Measurements from ENCODE around the gene CREB5. TPM values are rescaled to one million over a fixed set of nuclear protein-coding genes. Genes with fewer than 3 reads are reported as not detected.

The CREB5 gene
- total RNA-seq, 1 experiment from 2014 or later = 5.2 TPM

DNA sequence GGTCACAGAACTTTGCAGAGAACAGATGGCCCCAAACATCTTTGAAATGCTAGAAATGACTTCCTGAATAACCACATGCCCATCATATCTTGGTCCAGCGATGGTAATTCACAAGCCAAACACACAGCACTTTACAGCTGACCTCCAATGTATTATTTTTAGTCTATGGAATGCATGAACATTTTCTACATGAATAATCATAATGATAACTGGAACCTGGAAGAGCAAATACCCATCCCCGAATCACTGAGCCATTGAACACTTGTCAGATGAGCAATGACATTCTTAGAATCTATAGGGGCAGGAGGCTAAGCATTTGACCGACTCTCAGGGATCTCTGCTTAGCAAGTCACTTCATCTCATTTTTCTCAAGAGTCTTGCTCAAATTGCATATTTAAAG lies 167.3 kb downstream of the CREB5 start:
- no TSS peak for BruUV-seq (replicated peaks)
- H3K9me3 ChIP-seq (ENCODE audit: low read length) = no peaks in the 10 kb centered on the region
- intact Hi-C loops (cut with micrococcal nuclease) = no loop called here
- peaks cover 17% of the 10 kb centered on the region for H3K27me3 ChIP-seq (ENCODE audit: low read length)
- POLR2A ChIA-PET (ENCODE audit: unreplicated experiment) = no interaction called here
- H4K20me1 ChIP-seq (ENCODE audit: low read length) = no peaks in the 10 kb centered on the region
- no peak overlapping the region for H3K9ac ChIP-seq (ENCODE audit: low read length)
- peaks cover 3% of the 10 kb centered on the region for H3K4me1 ChIP-seq (ENCODE audit: insufficient read depth, low read length)
- DNase-seq (no peak), ATAC-seq (no peak)
- H3K27ac ChIP-seq (ENCODE audit: low read length) = no peak overlapping the region
- no peak overlapping the region for H3K4me2 ChIP-seq (ENCODE audit: low read length)
- H3K4me3 ChIP-seq (ENCODE audit: low read length) = no peak overlapping the region
- H2AFZ ChIP-seq (ENCODE audit: low read length) = no peak overlapping the region
- no peaks in the 10 kb centered on the region for H3F3A ChIP-seq (ENCODE audit: low read length, unreplicated experiment)
- no peaks in the 10 kb centered on the region for H3K36me3 ChIP-seq (ENCODE audit: low read depth, low read length)
- H3K9me2 ChIP-seq (replicated peaks; ENCODE audit: low read length) = no peaks in the 10 kb centered on the region
- no peaks in the 10 kb centered on the region for H3K79me2 ChIP-seq (ENCODE audit: low read length)
- TF ChIP-seq, protein P1, sequence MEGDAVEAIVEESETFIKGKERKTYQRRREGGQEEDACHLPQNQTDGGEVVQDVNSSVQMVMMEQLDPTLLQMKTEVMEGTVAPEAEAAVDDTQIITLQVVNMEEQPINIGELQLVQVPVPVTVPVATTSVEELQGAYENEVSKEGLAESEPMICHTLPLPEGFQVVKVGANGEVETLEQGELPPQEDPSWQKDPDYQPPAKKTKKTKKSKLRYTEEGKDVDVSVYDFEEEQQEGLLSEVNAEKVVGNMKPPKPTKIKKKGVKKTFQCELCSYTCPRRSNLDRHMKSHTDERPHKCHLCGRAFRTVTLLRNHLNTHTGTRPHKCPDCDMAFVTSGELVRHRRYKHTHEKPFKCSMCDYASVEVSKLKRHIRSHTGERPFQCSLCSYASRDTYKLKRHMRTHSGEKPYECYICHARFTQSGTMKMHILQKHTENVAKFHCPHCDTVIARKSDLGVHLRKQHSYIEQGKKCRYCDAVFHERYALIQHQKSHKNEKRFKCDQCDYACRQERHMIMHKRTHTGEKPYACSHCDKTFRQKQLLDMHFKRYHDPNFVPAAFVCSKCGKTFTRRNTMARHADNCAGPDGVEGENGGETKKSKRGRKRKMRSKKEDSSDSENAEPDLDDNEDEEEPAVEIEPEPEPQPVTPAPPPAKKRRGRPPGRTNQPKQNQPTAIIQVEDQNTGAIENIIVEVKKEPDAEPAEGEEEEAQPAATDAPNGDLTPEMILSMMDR (conservative IDR thresholded peaks at IDR 0.05; ENCODE audit: low read depth, low read length) = no peak
- no peak for TF ChIP-seq EZH2phosphoT487 (IDR thresholded peaks at IDR 0.05; ENCODE audit: borderline replicate concordance, low read length)
- no peak for TF ChIP-seq EZH2 (IDR thresholded peaks at IDR 0.05; ENCODE audit: low read length, unreplicated experiment)
- CTCF ChIA-PET = no interaction called here

DNA sequence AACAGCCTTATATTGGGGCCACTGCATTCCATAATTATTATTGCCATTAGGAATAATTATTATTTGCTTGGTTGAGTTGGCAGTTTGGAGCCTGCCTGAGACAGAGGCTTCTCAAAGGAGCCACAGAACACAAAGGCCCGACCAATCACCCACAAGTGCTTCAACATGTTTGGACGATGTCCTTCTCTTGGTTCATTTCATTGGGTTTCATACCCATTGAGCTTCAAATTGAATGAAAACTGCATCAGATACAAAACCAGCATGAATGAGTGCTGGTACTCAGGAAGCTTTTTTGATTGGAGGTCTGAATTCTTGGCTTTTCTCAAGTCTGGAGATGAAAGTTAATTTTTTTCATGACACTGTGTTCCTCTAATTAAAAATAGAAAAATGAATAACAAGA lies 168.3 kb downstream of the CREB5 start:
- Histone ChIP-seq H4K20me1 (ENCODE audit: low read length) (no peaks in the 10 kb centered on the region), H3K9me3 (ENCODE audit: low read length) (no peaks in the 10 kb centered on the region), H3K4me2 (ENCODE audit: low read length) (no peak overlapping the region), H3K9me2 (replicated peaks; ENCODE audit: low read length) (no peaks in the 10 kb centered on the region), H3K4me1 (ENCODE audit: insufficient read depth, low read length) (no peaks in the 10 kb centered on the region), H3K4me3 (ENCODE audit: low read length) (no peak overlapping the region), H3K27me3 (ENCODE audit: low read length) (peaks cover 17% of the 10 kb centered on the region), H3F3A (ENCODE audit: low read length, unreplicated experiment) (no peaks in the 10 kb centered on the region), H3K79me2 (ENCODE audit: low read length) (no peaks in the 10 kb centered on the region), H3K27ac (ENCODE audit: low read length) (no peak overlapping the region), H2AFZ (ENCODE audit: low read length) (no peak overlapping the region), H3K9ac (ENCODE audit: low read length) (no peak overlapping the region), H3K36me3 (ENCODE audit: low read depth, low read length) (no peaks in the 10 kb centered on the region)
- intact Hi-C loops (cut with micrococcal nuclease) = no loop called here
- CTCF ChIA-PET = no interaction called here
- TF ChIP-seq, protein P1 (conservative IDR thresholded peaks at IDR 0.05; ENCODE audit: low read depth, low read length) = no peak
- no peak for TF ChIP-seq EZH2phosphoT487 (IDR thresholded peaks at IDR 0.05; ENCODE audit: borderline replicate concordance, low read length)
- POLR2A ChIA-PET (ENCODE audit: unreplicated experiment) = no interaction called here
- no peak for ATAC-seq
- BruUV-seq (replicated peaks) = no TSS peak
- DNase-seq = no peak

DNA sequence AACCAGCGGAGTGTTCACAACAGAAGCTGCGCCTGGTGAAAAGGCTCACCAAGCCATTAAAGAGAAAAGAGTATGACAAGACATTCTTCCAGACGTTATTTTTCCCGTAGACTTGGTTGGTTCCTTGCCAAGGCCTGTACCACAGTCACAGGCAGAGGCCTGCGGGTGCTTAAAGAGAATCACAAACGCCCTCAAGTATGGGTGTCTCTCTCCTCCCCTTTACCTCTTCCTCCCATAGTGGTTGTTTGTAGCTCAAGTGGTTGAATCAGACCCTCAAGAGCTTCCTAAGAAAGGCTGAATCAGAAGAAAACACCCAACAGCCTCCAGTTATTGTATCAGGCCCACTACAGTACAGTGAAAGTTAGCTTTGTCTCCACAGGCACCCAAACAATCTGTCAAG lies 169.0 kb downstream of the CREB5 start:
- peaks cover 17% of the 10 kb centered on the region for H3K27me3 ChIP-seq (ENCODE audit: low read length)
- peaks cover 6% of the 10 kb centered on the region for H3K4me1 ChIP-seq (ENCODE audit: insufficient read depth, low read length)
- ATAC-seq = no peak
- intact Hi-C loops (cut with micrococcal nuclease) = no loop called here
- H3K4me3 ChIP-seq (ENCODE audit: low read length) = no peak overlapping the region
- no peaks in the 10 kb centered on the region for H3K9me3 ChIP-seq (ENCODE audit: low read length)
- H2AFZ ChIP-seq (ENCODE audit: low read length) = no peak overlapping the region
- no peak for DNase-seq
- no TSS peak for BruUV-seq (replicated peaks)
- H3F3A ChIP-seq (ENCODE audit: low read length, unreplicated experiment) = no peaks in the 10 kb centered on the region
- H3K27ac ChIP-seq (ENCODE audit: low read length) = no peak overlapping the region
- no peaks in the 10 kb centered on the region for H4K20me1 ChIP-seq (ENCODE audit: low read length)
- POLR2A ChIA-PET (ENCODE audit: unreplicated experiment) = no interaction called here
- H3K36me3 ChIP-seq (ENCODE audit: low read depth, low read length) = no peaks in the 10 kb centered on the region
- H3K4me2 ChIP-seq (ENCODE audit: low read length) = no peak overlapping the region
- no peak overlapping the region for H3K9ac ChIP-seq (ENCODE audit: low read length)
- no peaks in the 10 kb centered on the region for H3K9me2 ChIP-seq (replicated peaks; ENCODE audit: low read length)
- no peaks in the 10 kb centered on the region for H3K79me2 ChIP-seq (ENCODE audit: low read length)
- TF ChIP-seq, protein P1 (conservative IDR thresholded peaks at IDR 0.05; ENCODE audit: low read depth, low read length) = no peak
- TF ChIP-seq EZH2 (IDR thresholded peaks at IDR 0.05; ENCODE audit: low read length, unreplicated experiment) = no peak
- TF ChIP-seq EZH2phosphoT487 (IDR thresholded peaks at IDR 0.05; ENCODE audit: borderline replicate concordance, low read length) = no peak
- CTCF ChIA-PET = no interaction called here

Measured in PC-3 (cell line).